T1000 (cell line): ENCODE results near the gene PPM1J.

Experiments
- DNase-seq: peaks from one replicate; lab custom pipeline; 2025; ENCODE audit warnings: mixed read lengths; lab: John Stamatoyannopoulos, UW

PPM1J gene

DNA sequence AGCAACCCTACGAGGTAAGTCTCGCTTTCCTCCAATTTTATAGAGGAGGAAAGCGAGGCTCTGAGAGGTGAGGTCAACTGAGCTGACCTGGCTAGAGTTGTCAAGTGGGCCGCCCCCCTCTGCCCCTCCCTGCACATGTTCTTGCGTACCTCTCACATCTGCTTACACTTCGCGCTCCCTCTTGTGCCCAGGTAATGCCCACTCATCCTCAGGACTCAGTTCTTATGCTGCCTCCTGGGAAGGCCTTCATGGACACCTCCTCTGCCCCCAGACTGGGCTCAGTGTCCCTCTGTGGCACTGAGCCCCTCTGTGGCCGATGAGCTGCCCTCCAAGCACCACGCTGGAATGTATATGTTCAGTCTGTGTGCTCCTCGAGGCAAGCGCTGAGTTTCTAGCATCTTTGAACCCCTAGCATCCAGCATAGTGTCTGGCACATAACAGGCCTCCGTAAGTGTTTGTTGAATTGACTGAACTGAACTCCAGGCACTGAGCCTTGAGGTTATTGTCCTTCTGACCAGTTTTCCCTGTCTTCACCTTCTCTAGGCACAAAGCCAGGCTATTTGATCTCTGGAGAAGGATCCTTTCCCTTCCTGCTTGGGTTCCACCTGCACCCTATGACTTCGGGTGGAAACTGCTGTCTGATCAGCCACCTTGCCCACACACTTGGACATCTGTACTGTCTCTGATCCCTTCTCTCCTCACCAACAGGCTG, 27.2 kb downstream of the PPM1J start:
- DNase-seq = no peak

- no peak for DNase-seq
Measured at GRCh38 chr1:112687361-112687760, 27.8 kb downstream of the PPM1J start.

- no peak for DNase-seq
Measured at GRCh38 chr1:112686835-112687234, 28.3 kb downstream of the PPM1J start.

GRCh38 chr1:112686417-112686816, 28.7 kb downstream of the PPM1J start:
- no peak for DNase-seq

DNA sequence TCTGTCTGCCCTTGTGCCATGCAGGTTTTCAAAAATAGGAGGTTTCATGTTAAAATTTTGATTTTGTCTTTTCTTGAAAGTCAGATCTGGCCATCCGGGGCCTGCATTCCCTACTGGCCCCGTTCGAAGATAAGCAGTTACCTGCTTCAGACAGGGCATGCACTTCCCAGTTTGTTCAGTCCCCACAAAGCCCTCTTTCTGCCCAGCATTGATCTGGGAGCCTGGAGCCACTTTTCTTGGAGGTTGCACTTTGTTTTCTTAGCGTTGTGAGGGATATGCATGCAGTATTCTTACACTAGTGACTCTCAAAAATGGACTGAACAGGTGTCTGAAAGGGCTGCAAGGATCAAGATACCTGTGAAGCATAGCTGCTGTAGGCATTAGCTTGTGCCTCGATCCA, 29.2 kb downstream of the PPM1J start:
- no peak for DNase-seq

GRCh38 chr1:112678605-112679004, 36.5 kb downstream of the PPM1J start:
- no peak for DNase-seq

GRCh38 chr1:112677501-112677900, 37.6 kb downstream of the PPM1J start:
- DNase-seq = no peak

DNA sequence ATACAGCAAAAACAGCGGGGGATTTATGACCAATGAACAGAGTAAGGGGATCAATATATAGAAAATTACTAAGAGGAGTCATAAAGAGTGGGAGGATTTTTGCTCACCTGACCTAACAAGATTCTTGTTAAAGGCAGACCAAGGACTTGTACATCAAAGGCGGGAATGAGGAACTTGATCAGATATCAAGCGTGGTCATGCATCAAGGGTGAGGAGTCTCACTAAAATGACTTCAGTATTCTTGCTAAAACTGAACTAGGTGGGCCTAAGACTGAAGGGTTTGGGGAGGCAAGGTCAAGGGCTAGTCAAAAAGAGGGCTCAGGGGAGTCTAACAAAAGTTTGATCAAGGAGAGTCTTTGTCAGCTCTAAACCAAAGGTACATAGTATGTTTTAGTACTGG, 38.6 kb downstream of the PPM1J start:
- no peak for DNase-seq

- no peak for DNase-seq
Measured at GRCh38 chr1:112675728-112676381, 39.3 kb downstream of the PPM1J start.

- DNase-seq = peak; percentile 48
Measured at GRCh38 chr1:112674986-112675727, 40.0 kb downstream of the PPM1J start.

GRCh38 chr1:112674440-112674985, 40.6 kb downstream of the PPM1J start, which contains the start of gene MOV10:
MOV10 (plus strand) TSS chr1:112674659; CDS start chr1:112674913, 254 bp downstream.
- peak; percentile 48 for DNase-seq

- no peak for DNase-seq
Measured at GRCh38 chr1:112673592-112674439, 41.3 kb downstream of the PPM1J start.

- DNase-seq = no peak
Measured at GRCh38 chr1:112672842-112673241, 42.3 kb downstream of the PPM1J start.

DNA sequence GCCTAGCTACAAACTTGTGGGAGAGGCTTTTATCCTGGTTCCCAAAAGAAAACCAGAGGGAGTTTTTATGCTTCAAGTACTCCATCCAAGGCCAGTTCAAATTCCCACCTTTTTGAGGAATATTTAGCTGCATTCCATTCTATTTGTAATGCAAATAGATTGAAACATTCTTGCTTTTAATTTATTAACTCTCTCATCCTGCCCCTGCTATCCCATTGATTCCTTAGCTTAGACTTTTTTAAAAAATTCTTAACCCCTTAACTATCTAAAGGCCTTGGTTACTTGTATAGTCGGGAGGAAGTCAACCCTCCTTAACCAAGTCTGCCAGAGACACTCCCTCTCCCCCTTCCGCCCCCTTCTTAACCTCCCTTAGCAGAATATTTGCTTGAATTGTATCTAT, 43.1 kb downstream of the PPM1J start:
- no peak for DNase-seq

DNA sequence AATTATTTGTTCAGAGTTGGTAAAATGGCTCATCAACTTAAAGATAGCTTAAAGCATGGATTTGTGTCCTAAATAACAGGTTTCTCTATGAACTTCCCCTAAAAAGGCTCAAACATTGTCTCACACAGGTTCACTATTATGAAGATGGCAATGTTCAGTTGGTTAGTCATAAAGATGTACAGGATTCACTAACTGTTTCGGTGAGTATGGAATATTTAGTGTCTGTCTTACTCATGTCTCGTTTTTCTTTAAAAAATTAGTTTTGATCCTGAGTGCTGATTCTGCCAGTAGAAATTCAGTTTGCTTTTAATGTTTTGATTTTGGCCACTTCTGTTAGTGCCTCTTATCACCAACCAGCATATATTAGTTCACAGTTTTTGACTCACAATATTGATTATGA, 48.2 kb downstream of the PPM1J start:
- no peak for DNase-seq

- DNase-seq = no peak
Measured at GRCh38 chr1:112665857-112666256, 49.3 kb downstream of the PPM1J start.
